Measurements from ENCODE around the gene LOXL1.

Gene LOXL1

DNA sequence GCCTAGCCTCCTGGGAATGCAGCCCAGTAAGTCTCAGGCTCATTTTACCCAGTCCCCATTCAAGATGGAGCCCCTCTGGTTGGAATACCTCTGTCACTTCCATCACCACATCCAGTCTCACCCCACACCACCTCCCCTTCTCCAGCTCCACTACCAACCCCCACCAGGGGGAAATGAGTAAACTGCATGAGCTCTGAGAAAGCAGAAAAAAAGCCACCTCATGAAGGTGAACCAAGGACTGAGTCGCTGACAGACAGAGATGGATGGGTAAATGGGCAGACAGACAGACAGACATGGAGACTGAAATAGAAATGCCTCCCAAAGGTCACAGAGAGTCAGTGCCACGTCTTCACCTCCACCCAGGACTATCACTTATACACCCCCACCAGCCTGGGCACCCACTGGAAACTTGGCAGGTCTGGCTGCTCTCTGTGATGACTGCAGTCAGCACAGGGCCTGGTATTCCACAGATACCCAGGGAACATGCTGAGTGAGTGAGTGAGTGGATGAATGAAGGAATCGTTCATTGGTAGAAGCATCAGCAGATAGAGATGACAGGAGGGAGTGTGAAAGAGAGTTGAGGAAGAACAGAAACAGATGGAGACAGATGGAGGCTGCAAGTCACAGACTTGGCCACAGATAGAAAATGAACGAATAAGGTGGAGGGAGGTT, 4.9 kb upstream of the LOXL1 start:
- no peak for DNase-seq (ENCODE audit: low read depth in 1 of 2, low spot score in 1 of 2)

DNA sequence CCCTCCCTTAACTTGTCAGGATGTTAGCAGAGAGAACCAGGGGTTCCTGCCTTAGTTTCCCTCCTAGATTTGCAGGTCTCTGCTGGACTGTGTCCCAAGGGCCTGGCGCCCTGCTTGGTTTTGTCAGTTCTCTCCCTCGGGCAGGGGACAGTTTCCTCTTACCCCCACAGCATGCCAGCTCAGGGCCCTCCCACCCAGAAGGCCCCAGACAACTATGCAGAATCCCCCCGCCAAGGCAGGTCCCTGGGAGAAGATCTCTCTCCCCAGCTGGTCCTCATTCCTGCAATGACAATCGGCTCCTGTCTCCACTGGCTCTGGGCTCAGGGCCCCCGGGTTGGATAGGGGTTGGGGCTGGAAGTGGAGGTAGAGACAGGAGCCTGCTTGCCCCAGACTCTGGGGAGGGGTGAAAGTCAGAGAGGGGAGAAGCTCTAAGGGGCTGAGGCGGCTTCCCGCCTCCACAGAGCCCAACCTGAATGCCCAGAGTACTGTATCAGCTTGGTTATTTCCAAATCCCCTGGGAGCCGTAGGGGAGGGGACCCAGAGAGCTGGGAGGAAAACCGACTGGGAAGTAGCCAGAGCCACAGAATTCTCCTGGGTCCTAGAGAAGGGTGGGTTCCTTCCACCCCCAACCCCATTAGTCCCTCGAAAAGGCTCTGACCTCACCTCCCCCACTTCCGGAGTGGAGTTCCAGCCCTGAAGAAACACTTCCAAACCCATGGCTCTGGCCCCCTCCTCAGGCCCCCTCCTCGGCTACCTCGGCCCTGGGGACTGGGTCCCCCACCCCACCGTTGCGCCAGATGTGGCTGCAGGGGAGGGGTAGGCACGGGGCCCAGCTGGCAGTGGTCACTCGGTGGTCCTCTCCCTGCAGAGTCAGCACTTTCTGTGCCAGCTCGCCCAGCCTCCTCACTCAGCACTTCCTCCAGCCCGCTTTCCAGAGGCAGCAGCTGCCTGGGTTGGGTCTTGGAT, 3.8 kb upstream of the LOXL1 start:
- no peak for DNase-seq (ENCODE audit: low read depth in 1 of 2, low spot score in 1 of 2)

DNA sequence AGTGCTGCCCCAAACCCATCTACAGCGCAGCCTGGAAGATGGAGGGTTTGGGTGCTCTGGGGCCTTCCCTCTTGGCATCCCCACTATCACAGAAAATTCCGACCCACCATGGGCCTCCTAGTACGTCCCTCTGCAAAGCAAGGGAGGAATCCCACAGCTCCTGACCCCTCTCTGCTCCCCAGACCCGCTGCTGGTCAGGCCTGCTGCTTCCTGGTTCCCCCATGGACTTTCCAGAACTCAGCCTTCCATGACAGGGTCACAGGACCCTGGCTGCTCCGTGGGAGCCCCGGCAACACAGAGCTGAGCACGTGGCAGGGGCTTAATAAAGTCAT, 3.1 kb upstream of the LOXL1 start:
- no peak for DNase-seq (ENCODE audit: low read depth in 1 of 2, low spot score in 1 of 2)

DNA sequence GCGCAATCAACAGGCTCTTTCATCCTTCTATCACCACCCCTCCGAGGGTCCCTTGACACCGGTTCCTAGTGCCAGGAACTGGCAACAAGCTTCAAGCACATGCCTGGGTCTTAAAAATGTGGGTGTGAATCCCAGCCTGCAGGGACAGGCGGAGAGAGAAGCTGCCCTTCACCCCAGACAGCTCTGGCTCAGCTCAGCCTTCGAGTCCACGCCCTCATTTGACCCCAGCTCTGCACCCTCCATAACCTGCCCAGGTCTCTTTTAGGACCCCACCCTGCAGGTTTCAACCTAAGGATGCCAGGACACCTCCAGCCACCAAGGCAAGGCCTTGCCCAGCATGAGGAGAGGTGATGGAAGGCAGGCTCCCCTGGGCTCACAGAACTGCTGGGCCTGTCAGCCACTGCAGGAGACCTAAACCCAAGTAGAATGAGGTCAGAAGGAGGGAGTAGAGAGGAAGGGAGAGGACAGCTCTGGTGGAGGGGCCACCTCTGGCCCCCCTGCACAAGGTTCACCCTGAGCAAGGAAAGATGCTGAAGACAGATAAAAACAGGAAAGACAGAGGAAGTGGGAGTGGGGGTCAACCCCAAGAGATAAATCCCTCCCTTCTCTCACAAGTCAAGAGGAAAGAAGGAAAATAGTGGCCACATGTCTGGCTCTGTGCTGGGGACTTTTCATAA, 2.6 kb upstream of the LOXL1 start:
- no peak for DNase-seq (ENCODE audit: low read depth in 1 of 2, low spot score in 1 of 2)

DNA sequence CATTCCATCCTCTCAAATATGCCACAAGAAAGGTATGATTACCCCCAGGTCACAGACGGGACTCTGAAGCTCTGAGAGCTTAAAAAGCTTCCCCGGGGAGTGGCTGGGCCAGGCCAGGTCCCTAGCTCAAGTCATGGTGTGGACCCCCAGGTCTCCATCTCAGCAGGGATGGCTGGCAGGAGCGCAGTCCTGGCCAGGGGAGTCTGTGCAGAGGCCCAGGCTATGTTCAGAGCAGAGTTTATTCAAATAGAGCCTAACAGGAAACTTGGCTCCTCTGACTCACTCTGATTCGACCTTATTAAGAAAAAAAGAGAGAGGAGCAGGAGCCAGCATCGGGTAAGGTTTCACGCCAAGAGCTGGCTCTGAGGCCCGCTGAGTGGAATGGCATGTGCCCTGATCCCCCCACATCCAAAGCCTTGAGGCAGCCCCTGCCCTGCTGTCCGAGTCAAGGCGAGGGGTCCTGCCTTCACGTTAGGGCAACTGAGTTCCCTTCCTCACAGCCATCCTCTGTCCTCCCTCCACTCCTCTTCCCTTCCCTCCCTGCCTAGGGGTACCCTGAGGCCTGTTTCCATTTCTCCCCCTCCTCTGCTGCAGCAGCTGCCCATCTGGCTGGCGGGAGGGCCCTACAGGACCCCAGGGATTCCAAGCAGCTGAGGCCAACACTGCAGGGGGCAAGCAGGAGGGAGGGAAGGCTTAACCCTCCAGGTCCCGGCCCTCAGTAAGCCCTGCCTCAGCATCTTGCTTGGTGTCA, 1.9 kb upstream of the LOXL1 start:
- DNase-seq (ENCODE audit: low read depth in 1 of 2, low spot score in 1 of 2): no peak

DNA sequence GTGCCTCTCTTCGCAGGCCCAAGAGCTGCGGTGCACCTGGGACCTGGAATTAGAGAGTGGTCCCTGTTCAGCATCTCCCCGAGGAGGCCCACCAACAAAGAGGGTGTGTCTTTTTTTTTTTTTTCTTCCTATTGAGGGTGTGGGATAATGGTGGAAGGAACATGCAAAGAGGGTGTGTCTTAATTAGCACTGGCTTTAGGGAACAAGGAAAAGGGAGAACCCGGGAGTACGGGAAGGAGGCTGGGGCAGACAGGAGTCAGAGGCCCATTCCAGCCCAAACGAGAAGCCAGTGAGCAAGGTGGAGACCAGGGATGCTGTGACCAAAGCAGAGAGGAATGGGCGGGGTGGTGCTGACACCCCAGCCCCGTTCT, 429 bp upstream of the LOXL1 start:
- no peak for DNase-seq (ENCODE audit: low read depth in 1 of 2, low spot score in 1 of 2)

DNA sequence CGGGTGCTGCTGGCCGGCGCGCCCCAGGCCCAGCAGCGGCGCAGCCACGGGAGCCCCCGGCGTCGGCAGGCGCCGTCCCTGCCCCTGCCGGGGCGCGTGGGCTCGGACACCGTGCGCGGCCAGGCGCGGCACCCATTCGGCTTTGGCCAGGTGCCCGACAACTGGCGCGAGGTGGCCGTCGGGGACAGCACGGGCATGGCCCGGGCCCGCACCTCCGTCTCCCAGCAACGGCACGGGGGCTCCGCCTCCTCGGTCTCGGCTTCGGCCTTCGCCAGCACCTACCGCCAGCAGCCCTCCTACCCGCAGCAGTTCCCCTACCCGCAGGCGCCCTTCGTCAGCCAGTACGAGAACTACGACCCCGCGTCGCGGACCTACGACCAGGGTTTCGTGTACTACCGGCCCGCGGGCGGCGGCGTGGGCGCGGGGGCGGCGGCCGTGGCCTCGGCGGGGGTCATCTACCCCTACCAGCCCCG, 777 bp downstream of the LOXL1 start:
- DNase-seq (ENCODE audit: low read depth in 1 of 2, low spot score in 1 of 2): peak in 1 of 2 donors; percentile 19

DNA sequence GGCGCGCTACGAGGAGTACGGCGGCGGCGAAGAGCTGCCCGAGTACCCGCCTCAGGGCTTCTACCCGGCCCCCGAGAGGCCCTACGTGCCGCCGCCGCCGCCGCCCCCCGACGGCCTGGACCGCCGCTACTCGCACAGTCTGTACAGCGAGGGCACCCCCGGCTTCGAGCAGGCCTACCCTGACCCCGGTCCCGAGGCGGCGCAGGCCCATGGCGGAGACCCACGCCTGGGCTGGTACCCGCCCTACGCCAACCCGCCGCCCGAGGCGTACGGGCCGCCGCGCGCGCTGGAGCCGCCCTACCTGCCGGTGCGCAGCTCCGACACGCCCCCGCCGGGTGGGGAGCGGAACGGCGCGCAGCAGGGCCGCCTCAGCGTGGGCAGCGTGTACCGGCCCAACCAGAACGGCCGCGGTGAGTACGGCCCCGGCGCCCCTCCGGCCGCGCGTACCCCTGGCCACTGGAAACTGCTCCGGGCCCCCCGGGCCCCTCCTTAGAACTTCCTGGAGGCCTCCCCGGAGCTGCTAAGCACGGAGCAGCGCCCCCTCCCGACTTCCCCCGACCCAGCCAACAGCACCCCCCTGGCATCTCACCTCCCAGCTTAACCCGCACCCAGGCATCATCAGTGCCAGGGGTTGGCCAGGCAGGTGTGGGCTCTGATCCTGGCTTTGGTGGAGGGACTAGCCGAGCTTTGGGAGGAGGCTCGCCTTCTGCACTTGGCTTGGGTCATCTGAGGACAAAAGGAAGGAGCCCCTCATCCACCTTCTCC, 1.4 kb downstream of the LOXL1 start:
- DNase-seq (ENCODE audit: low read depth in 1 of 2, low spot score in 1 of 2): peak; percentile 58 to 67

DNA sequence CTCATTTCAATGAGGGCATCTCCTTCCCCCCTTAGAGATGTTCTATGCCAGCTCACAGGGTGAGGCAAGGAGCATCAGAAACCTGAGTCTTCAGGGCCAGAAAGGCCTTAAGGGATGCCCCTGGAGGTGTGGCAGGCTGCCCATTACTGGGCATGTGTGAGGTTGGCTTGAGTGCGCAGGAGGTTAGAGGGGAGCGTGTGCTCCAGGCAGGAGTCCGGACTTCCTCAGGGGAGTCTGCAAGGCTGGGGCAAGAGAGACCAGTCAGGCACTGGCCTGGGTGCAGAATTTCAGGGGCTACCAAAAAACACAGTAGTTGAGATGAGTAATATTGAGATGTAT, 1.9 kb downstream of the LOXL1 start:
- no peak for DNase-seq (ENCODE audit: low read depth in 1 of 2, low spot score in 1 of 2)

DNA sequence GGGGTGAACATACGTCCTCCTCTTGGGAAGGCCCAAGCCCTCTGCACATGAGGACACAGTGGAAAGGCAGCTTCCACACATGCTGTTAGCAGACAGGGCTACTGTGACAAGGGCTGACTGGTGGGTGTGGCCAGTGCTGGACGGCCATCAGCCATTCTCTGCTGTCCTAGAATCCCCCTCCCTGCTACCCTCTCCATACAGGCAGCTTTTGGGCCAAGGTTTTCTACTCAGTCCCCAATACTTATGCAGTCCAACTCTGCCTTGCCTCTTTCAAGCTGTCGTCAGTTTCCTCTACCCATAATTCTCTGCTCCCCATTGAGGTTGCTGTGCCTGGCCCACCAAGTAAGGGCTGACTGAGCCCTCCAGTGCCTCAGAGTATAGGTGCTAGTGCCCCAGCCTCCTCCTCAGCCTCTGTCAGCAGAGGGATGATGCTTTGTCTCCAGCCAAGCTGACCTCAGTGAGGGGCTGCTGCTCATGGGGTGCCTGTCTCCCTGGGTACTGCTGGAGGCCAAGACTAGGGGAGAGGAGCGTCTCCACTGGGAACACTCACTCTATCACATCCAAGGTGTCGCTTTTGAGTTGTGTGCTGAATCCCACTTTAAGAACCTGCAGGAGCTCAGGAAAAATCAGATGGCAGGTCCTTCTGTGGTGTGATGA, 2.8 kb downstream of the LOXL1 start:
- DNase-seq (ENCODE audit: low read depth in 1 of 2, low spot score in 1 of 2): no peak

DNA sequence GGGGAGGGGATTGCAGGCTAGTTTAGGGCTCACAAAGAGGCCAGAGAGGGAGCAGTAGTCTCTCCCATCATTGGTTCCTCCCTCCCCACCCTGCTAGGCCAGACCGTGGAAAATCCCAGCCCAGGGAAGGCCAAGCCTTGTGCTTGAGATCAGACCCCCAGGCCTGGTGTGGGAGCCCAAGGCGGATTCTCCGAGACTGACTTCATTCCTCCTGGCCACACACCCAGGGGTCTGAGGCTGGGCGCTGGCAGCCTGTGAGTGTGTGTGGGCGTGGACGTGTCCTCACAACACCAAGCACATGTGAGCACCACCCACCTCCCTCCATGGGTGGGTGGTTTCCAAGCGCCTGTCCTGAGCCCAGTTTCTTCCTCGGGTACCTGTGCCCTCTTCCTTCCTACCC, 4.1 kb downstream of the LOXL1 start:
- DNase-seq (ENCODE audit: low read depth in 1 of 2, low spot score in 1 of 2): no peak

DNA sequence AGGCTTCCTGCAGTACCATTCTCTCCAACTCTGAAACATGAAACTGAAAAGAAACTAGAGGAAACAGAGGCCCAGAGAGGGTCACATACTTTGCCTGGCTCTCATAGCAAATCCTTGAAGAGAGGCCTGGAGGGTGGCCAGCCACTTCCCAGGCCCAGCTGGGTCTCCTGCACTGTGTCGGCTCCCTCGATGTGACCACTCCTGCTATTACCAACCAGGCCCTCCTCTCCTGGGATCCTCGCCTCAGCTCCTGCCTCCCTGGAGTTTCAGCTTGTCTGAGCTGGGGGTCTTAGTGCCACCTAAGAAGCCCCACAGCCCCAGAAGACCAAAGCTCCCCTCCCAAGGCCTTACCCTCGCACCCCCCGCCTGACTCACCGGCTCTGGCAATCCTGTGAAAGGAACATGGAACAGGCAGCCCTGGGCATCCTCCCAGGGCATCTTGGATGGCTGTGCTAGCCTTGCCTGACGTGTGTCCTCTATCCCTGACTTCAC, 4.6 kb downstream of the LOXL1 start:
- no peak for DNase-seq (ENCODE audit: low read depth in 1 of 2, low spot score in 1 of 2)

DNA sequence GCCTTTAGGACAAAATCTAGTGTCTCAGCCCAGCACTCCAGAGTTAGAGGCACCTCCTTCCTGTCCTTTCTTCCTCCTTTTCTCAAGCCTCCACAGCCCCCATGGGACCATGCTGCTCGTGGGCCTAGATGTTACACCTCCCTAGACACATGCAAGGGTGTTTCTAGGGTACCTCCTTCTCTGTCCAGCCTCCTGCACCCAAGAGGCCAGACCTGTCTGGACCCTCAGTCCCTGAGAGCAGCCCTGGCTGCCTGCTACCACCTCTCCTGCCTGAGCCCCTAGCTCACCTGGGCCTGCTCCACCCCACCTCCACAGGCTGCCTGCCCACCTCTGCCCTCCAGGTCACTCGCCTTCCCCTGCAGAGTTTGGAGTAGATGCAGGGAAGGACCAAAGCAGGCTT, 5.2 kb downstream of the LOXL1 start:
- DNase-seq (ENCODE audit: low read depth in 1 of 2, low spot score in 1 of 2): no peak

DNA sequence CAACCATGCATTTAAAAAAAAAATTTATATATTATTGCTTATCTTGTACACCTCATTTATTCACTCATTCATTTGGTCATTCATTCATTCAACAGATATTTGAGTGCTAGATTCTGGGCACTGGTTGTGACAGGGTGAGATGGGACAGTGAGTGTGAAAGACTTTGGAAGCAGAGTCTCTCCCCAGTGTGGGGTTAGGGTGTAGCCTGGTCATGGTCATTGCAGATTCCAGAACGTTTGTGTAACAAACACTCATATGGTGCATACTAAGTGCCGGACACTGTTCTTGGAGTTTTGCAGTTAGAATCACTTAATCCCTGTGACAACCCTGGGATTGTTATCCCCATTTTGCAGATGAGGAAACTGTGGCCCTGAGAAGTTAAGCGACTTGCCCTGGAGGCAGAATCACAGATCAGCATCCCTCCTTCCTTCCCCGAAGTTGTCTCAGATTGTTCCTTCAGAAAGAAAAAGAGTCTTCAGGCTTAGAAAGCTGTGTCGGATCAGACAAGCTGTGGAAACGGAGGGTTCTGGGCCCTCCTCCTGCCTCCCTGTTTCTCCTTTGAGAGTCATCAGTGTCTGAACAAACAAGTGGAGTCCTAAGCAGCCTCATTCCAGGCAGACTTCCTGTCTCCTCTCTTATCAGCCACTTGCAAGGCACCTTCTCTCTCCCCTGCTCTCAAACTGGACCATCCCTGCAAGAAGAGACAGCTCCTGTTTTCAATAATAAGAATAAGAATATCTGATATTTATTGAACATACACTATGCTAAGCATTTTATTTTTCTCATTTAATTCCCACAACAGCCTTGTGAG, 6.3 kb downstream of the LOXL1 start:
- DNase-seq (ENCODE audit: low read depth in 1 of 2, low spot score in 1 of 2): no peak

DNA sequence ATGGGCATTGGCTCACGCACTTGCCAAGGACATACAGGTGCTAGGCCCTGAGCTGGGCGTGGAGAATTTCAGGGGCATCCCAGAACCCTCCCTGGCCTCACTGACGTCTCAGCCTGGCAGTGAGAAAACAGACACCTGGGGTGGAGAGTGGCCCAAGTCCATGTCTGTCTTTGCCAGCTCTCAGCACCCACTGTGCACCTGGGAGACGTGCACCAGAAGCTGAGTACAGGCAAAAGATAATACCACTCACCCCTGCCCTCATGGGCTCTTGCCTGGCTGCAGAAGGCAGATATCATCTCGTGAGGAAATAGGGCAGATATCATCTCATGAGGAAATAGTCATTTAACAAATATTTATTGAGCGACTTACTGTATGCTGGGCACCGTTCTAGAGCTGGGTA, 8.0 kb downstream of the LOXL1 start:
- no peak for DNase-seq (ENCODE audit: low read depth in 1 of 2, low spot score in 1 of 2)

DNA sequence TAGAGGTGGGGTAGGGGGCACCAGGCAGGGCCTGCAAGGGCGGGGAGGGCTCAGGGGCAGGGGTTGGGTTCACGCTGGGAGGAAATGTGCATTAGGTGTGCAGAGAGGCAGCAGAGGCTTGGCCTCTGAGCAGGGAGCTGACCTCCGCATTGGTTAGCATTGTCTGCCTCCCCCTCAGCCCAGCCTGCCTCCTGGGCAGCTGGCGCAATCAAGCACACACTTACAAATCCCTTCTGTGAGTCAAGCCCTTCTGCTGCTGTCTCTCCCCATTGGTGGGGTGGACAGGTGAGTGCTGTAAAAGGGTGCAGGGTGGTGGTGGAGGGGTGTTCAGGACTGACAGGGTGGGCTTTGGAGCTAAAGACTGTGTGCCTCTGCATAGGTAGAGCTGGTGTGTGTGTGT, 9.3 kb downstream of the LOXL1 start:
- no peak for DNase-seq (ENCODE audit: low read depth in 1 of 2, low spot score in 1 of 2)

DNA sequence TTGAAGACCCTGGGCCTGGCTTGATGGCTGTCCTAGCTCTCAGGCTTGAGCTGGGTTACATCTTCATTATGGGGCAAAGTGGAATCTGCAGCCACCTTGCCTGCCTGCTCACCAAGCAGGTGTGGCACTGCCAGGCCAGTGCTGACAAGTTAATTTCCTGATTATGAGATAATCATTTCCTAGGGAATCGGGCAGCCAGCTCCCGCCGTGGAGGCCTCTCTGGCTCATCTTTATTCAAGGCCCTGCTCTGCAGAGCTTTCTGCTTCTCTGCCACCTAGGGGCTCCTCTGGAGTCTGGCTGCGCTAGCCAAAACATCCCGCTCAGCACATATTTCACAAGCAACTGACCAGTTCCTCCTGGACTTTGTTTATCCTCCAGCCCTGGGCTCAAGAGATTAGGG, 9.9 kb downstream of the LOXL1 start:
- no peak for DNase-seq (ENCODE audit: low read depth in 1 of 2, low spot score in 1 of 2)

DNA sequence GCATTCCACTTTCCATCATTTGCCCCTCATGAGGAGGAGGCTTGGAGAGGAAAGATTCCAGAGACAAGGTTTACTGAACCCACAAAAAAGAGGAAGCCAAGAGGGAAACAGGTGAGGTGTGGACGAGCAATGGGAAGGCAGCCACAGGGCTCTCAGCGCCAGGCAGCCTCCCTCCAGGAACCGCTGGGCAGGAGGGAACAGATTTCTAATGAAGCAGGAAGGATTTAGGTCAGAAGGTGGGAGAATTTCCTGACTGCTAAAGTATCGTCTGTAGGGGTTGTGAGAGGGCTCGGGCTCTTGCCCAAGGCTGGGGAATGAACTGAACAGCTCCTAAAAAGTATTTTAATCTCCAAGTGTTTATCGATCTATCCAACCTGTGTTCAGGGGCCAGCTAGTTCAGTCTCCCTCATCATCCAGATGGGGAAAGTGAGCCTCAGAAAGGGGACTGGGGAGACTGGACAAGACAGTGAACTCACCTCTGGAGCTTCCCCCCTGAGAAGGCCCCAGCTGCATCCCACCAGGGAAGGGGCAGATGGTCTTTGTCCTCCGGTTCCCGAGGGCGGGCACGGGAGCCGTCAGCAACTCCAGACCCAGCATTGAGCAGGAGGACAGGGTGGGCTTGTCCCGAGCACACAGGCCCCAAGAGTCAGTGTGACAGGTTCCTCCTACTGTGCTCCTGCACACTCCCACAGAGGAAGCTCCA, 10.5 kb downstream of the LOXL1 start:
- no peak for DNase-seq (ENCODE audit: low read depth in 1 of 2, low spot score in 1 of 2)

DNA sequence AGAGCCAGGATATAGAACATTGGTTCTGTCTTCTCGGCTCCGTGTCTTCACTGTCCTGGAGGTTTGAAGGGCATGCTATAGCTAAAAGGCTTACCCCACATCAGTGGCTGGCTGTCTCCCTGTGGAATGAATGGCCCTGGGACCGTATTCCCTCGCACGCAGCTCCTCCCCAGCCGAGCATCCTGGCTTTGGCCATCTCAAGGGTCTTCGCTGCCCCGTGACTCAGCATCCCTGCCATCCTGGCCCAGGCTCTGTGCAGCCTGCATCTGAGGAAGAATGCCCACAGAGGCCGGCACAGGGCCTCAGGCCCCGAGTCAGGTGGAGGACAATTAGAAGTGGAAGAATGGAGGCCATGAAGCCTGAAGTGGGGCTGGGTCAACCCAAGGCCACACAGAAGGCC, 11.0 kb downstream of the LOXL1 start:
- DNase-seq (ENCODE audit: low read depth in 1 of 2, low spot score in 1 of 2): no peak
